HEK293 (cell line): Measurements from ENCODE around the gene MAPRE3.

ENCODE experiments used
- CTCF ChIA-PET: fragments of 350-600 bp; formaldehyde crosslinking; extraction: SDS; loops from one replicate; lab custom pipeline; 2021; ENCODE audit warnings: antibody characterized with exemption; lab: Yijun Ruan, JAX
- POLR2A ChIA-PET: fragments of 300-600 bp; formaldehyde crosslinking; extraction: SDS; loops from one replicate; lab custom pipeline; 2020; ENCODE audit warnings: antibody characterized with exemption, inconsistent platforms; lab: Yijun Ruan, JAX
- H3K27ac ChIP-seq: fragments of 200-500 bp; sonication (Bioruptor generic); 2 replicates; pipeline ENCODE4 v1.5.1; 2014; ENCODE audit warnings: low read depth, low read length, control low read depth, inconsistent platforms; ENCODE audit errors: extremely low read depth
- H3K36me3 ChIP-seq, 2 experiments: fragments of 200-500 bp in 1 of 2; sonication (Bioruptor generic) in 1 of 2; 1 replicate in 1 of 2; 2 replicates in 1 of 2; pipeline ENCODE4 v1.5.1; 2014 to 2017; ENCODE audit warnings: inconsistent platforms in 2 of 2, low read length in 2 of 2; ENCODE audit not compliant: control insufficient read depth in 2 of 2, insufficient read depth in 1 of 2
- H3K4me1 ChIP-seq: fragments of 200-500 bp; sonication (Bioruptor generic); 2 replicates; pipeline ENCODE4 v1.5.1; 2014; ENCODE audit warnings: mild to moderate bottlenecking, low read length, inconsistent platforms; ENCODE audit not compliant: control insufficient read depth, insufficient read depth
- H3K4me3 ChIP-seq: 2 replicates; pipeline ENCODE4 v1.5.1; 2011; ENCODE audit warnings: low read depth, mild to moderate bottlenecking, control low read depth, low read length, moderate library complexity
- H3K9me3 ChIP-seq: fragments of 200-500 bp; sonication (Bioruptor generic); 2 replicates; pipeline ENCODE4 v1.5.1; 2014; ENCODE audit warnings: low read depth, low read length, inconsistent platforms; ENCODE audit not compliant: control insufficient read depth, insufficient read depth
- GFI1B ChIP-seq: fragments of 450-650 bp; formaldehyde crosslinking; IDR thresholded peaks from 2 replicates; pipeline ENCODE4 v1.5.1; 2016; ENCODE audit warnings: missing biosample characterization, missing genetic modification characterization
- HOXD13 ChIP-seq: sonication (generic); formaldehyde crosslinking; IDR thresholded peaks from 2 replicates; pipeline ENCODE4 v1.8.0; 2022; ENCODE audit warnings: missing genetic modification reagents, borderline replicate concordance
- KLF16 ChIP-seq: fragments of 450-650 bp; formaldehyde crosslinking; IDR thresholded peaks from 2 replicates; pipeline ENCODE4 v1.5.1; 2017; ENCODE audit warnings: missing biosample characterization, missing genetic modification characterization
- KLF7 ChIP-seq: fragments of 450-650 bp; formaldehyde crosslinking; IDR thresholded peaks from 2 replicates; pipeline ENCODE4 v1.5.1; 2016; ENCODE audit warnings: missing biosample characterization, missing genetic modification characterization, borderline replicate concordance
- KLF8 ChIP-seq: fragments of 450-650 bp; formaldehyde crosslinking; IDR thresholded peaks from 2 replicates; pipeline ENCODE4 v1.5.1; 2016; ENCODE audit warnings: missing biosample characterization, missing genetic modification characterization
- KLF9 ChIP-seq: fragments of 450-650 bp; formaldehyde crosslinking; IDR thresholded peaks from 2 replicates; pipeline ENCODE4 v1.5.1; 2016; ENCODE audit warnings: missing biosample characterization, missing genetic modification characterization, low read depth
- PRDM4 ChIP-seq: fragments of 450-650 bp; formaldehyde crosslinking; IDR thresholded peaks from 2 replicates; pipeline ENCODE4 v1.5.1; 2017; ENCODE audit warnings: missing biosample characterization, missing genetic modification characterization
- RBAK ChIP-seq: fragments of 450-650 bp; formaldehyde crosslinking; IDR thresholded peaks from 2 replicates; pipeline ENCODE4 v1.5.1; 2016; ENCODE audit warnings: missing biosample characterization, missing genetic modification characterization
- REPIN1 ChIP-seq: fragments of 450-650 bp; formaldehyde crosslinking; IDR thresholded peaks from 2 replicates; pipeline ENCODE4 v1.5.1; 2017; ENCODE audit warnings: missing biosample characterization, missing genetic modification characterization, low read depth
- SALL2 ChIP-seq: fragments of 450-650 bp; formaldehyde crosslinking; IDR thresholded peaks from 2 replicates; pipeline ENCODE4 v1.5.0; 2017; ENCODE audit warnings: missing biosample characterization, mild to moderate bottlenecking, missing genetic modification characterization, borderline replicate concordance
- ZBTB8A ChIP-seq: fragments of 450-650 bp; formaldehyde crosslinking; IDR thresholded peaks from 2 replicates; pipeline ENCODE4 v1.5.1; 2016; ENCODE audit warnings: missing biosample characterization, missing genetic modification characterization
- ZFHX2 ChIP-seq: fragments of 450-650 bp; formaldehyde crosslinking; conservative IDR thresholded peaks from 2 replicates; pipeline ENCODE4 v1.5.1; 2016; ENCODE audit warnings: missing biosample characterization, missing genetic modification characterization
- ZFP3 ChIP-seq: fragments of 450-650 bp; formaldehyde crosslinking; IDR thresholded peaks from 2 replicates; pipeline ENCODE4 v1.5.1; 2016; ENCODE audit warnings: low read depth, missing biosample characterization, missing genetic modification characterization
- ZNF138 ChIP-seq: fragments of 450-650 bp; formaldehyde crosslinking; IDR thresholded peaks from 2 replicates; pipeline ENCODE4 v1.5.1; 2016; ENCODE audit warnings: missing biosample characterization, missing genetic modification characterization, borderline replicate concordance
- ZNF223 ChIP-seq: fragments of 450-650 bp; formaldehyde crosslinking; IDR thresholded peaks from 2 replicates; pipeline ENCODE4 v1.5.1; 2016; ENCODE audit warnings: missing biosample characterization, missing genetic modification characterization
- ZNF24 ChIP-seq: fragments of 450-650 bp; formaldehyde crosslinking; IDR thresholded peaks from 2 replicates; pipeline ENCODE4 v1.5.1; 2016; ENCODE audit warnings: missing biosample characterization, missing genetic modification characterization
- ZNF366 ChIP-seq: fragments of 450-650 bp; formaldehyde crosslinking; conservative IDR thresholded peaks from 2 replicates; pipeline ENCODE4 v1.5.1; 2016; ENCODE audit warnings: missing biosample characterization, missing genetic modification characterization
- ZNF398 ChIP-seq: fragments of 450-650 bp; formaldehyde crosslinking; IDR thresholded peaks from 2 replicates; pipeline ENCODE4 v1.5.1; 2017; ENCODE audit warnings: missing biosample characterization, missing genetic modification characterization
- ZNF416 ChIP-seq: fragments of 450-650 bp; formaldehyde crosslinking; IDR thresholded peaks from 2 replicates; pipeline ENCODE4 v1.5.1; 2016; ENCODE audit warnings: missing biosample characterization, missing genetic modification characterization
- ZNF558 ChIP-seq: fragments of 450-650 bp; formaldehyde crosslinking; IDR thresholded peaks from 2 replicates; pipeline ENCODE4 v1.5.1; 2016; ENCODE audit warnings: missing biosample characterization, missing genetic modification characterization
- ZNF600 ChIP-seq: fragments of 450-650 bp; formaldehyde crosslinking; IDR thresholded peaks from 2 replicates; pipeline ENCODE4 v1.5.1; 2016; ENCODE audit warnings: missing biosample characterization, missing genetic modification characterization
- ZNF704 ChIP-seq: fragments of 450-650 bp; formaldehyde crosslinking; IDR thresholded peaks from 2 replicates; pipeline ENCODE4 v1.5.1; 2016; ENCODE audit warnings: missing biosample characterization, missing genetic modification characterization
- ZNF777 ChIP-seq: fragments of 450-650 bp; formaldehyde crosslinking; IDR thresholded peaks from 2 replicates; pipeline ENCODE4 v1.5.1; 2017; ENCODE audit warnings: missing biosample characterization, missing genetic modification characterization, borderline replicate concordance
- ZNF843 ChIP-seq: fragments of 450-650 bp; formaldehyde crosslinking; IDR thresholded peaks from 2 replicates; pipeline ENCODE4 v1.5.1; 2016; ENCODE audit warnings: missing biosample characterization, missing genetic modification characterization
- ZSCAN5A ChIP-seq: fragments of 450-650 bp; formaldehyde crosslinking; IDR thresholded peaks from 2 replicates; pipeline ENCODE4 v1.5.1; 2016; ENCODE audit warnings: missing biosample characterization, missing genetic modification characterization

The MAPRE3 gene

GRCh38 chr2:26936855-26937254 lies 33.6 kb upstream of the MAPRE3 start:
- Histone ChIP-seq H3K4me1 (no peaks in the 10 kb centered on the region), H3K9me3 (no peaks in the 10 kb centered on the region), H3K36me3 (peaks cover 3 to 55% of the 10 kb centered on the region in 2 experiments; a peak in 2 of 3 replicates), H3K4me3 (no peak overlapping the region), H3K27ac (no peak overlapping the region)
- ChIA-PET CTCF (interaction anchor here (0.9 to 2.5 kb wide), 6 partner anchors 8 to 91 kb away, joined by 3 to 15 read pairs (median 4); no protein-coding TSS in a partner anchor), POLR2A (interaction anchor here (0.7 kb wide), 1 partner anchor 136 kb away, joined by 3 read pairs; no protein-coding TSS in a partner anchor)
- TF ChIP-seq KLF16 (tag by site-specific recombination) (no peak), ZNF24 (tag by site-specific recombination) (no peak), SALL2 (tag by site-specific recombination) (no peak), REPIN1 (tag by site-specific recombination) (no peak), ZNF366 (tag by site-specific recombination) (no peak), KLF8 (tag by site-specific recombination) (no peak), RBAK (tag by site-specific recombination) (no peak), ZNF704 (tag by site-specific recombination) (no peak), KLF9 (tag by site-specific recombination) (no peak), ZNF777 (tag by site-specific recombination) (no peak), ZNF398 (tag by site-specific recombination) (no peak), KLF7 (tag by site-specific recombination) (no peak), ZNF138 (no peak)
- TF ChIP-seq, all 188 proteins: peak for 0

GRCh38 chr2:26938399-26939118 lies 31.9 kb upstream of the MAPRE3 start:
- POLR2A ChIA-PET: no interaction called here
- H3K4me3 ChIP-seq: no peak overlapping the region
- TF ChIP-seq ZNF600 (tag by site-specific recombination) (no peak), ZNF558 (tag by site-specific recombination) (no peak), ZFP3 (tag by site-specific recombination) (no peak), ZNF777 (tag by site-specific recombination) (no peak), GFI1B (tag by site-specific recombination) (no peak), ZNF843 (tag by site-specific recombination) (no peak), ZNF416 (tag by site-specific recombination) (no peak), ZBTB8A (tag by site-specific recombination) (no peak), HOXD13 (CRISPR knock-in tag) (no peak), PRDM4 (tag by site-specific recombination) (no peak), ZNF223 (no peak), ZFHX2 (tag by site-specific recombination) (no peak), ZSCAN5A (no peak)
- TF ChIP-seq, all 188 proteins: peak for 0
- Histone ChIP-seq H3K27ac (no peak overlapping the region), H3K36me3 (peaks cover 3 to 59% of the 10 kb centered on the region in 2 experiments; a peak in 2 of 3 replicates), H3K9me3 (no peaks in the 10 kb centered on the region), H3K4me1 (no peaks in the 10 kb centered on the region)
- CTCF ChIA-PET: interaction anchor here (0.6 to 6.6 kb wide), 4 partner anchors 16 to 93 kb away, joined by 3 to 156 read pairs (median 18); partner anchors contain the start of gene DPYSL5
